Osteocyte (in vitro differentiated cells): ENCODE measurements around the gene FOXC1. TPM values are rescaled to one million over a fixed set of nuclear protein-coding genes. Genes with fewer than 3 reads are reported as not detected.

Source experiments
- DNase-seq: peaks from one replicate; pipeline ENCODE4 v3.0.0; 2021; ENCODE audit warnings: mixed read lengths; ENCODE audit not compliant: unreplicated experiment; ENCODE audit errors: extremely low spot score
- H3K27ac Mint-ChIP-seq: one replicate; pipeline ENCODE4 v1.8.0; 2021; ENCODE audit warnings: mild to moderate bottlenecking, mixed read lengths; ENCODE audit not compliant: unreplicated experiment
- H3K27me3 Mint-ChIP-seq: one replicate; pipeline ENCODE4 v1.8.0; 2021; ENCODE audit warnings: mixed read lengths; ENCODE audit not compliant: unreplicated experiment
- H3K36me3 Mint-ChIP-seq: one replicate; pipeline ENCODE4 v1.8.0; 2021; ENCODE audit warnings: mixed read lengths; ENCODE audit not compliant: unreplicated experiment
- H3K4me1 Mint-ChIP-seq: one replicate; pipeline ENCODE4 v1.8.0; 2021; ENCODE audit warnings: mixed read lengths; ENCODE audit not compliant: unreplicated experiment
- H3K4me3 Mint-ChIP-seq: one replicate; pipeline ENCODE4 v1.8.0; 2021; ENCODE audit warnings: mild to moderate bottlenecking, moderate library complexity, mixed read lengths; ENCODE audit not compliant: unreplicated experiment
- H3K9me3 Mint-ChIP-seq: one replicate; pipeline ENCODE4 v1.8.0; 2021; ENCODE audit warnings: mixed read lengths; ENCODE audit not compliant: unreplicated experiment
- total RNA-seq: library from RNA; stranded (reverse); gene quantifications from 2 replicates; pipeline ENCODE4 v1.2.1, GENCODE V29; 2021
- TF ChIP-seq, protein P1 (sequence below): fragments of 200-600 bp; sonication (generic); IDR thresholded peaks from 2 replicates; pipeline ENCODE4 v1.5.0; 2021; ENCODE audit warnings: antibody characterized with exemption, mild to moderate bottlenecking, moderate library complexity

FOXC1 gene
- total RNA-seq, 1 donor from 2014 or later = 106 TPM

GRCh38 chr6:1605893-1606779 lies 3.6 kb upstream of the FOXC1 start:
- H3K27ac Mint-ChIP-seq = peak overlapping the region; percentile 89
- H3K9me3 Mint-ChIP-seq = no peaks in the 10 kb centered on the region
- no peak for DNase-seq
- H3K27me3 Mint-ChIP-seq = no peaks in the 10 kb centered on the region
- TF ChIP-seq, protein P1, sequence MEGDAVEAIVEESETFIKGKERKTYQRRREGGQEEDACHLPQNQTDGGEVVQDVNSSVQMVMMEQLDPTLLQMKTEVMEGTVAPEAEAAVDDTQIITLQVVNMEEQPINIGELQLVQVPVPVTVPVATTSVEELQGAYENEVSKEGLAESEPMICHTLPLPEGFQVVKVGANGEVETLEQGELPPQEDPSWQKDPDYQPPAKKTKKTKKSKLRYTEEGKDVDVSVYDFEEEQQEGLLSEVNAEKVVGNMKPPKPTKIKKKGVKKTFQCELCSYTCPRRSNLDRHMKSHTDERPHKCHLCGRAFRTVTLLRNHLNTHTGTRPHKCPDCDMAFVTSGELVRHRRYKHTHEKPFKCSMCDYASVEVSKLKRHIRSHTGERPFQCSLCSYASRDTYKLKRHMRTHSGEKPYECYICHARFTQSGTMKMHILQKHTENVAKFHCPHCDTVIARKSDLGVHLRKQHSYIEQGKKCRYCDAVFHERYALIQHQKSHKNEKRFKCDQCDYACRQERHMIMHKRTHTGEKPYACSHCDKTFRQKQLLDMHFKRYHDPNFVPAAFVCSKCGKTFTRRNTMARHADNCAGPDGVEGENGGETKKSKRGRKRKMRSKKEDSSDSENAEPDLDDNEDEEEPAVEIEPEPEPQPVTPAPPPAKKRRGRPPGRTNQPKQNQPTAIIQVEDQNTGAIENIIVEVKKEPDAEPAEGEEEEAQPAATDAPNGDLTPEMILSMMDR = no peak
- H3K36me3 Mint-ChIP-seq = peaks cover 3% of the 10 kb centered on the region
- H3K4me3 Mint-ChIP-seq = peak overlapping the region; percentile 84
- H3K4me1 Mint-ChIP-seq = peaks cover 36% of the 10 kb centered on the region

- no peak for DNase-seq
- H3K27me3 Mint-ChIP-seq = no peaks in the 10 kb centered on the region
- peaks cover 36% of the 10 kb centered on the region for H3K4me1 Mint-ChIP-seq
- TF ChIP-seq, protein P1 = no peak
- H3K9me3 Mint-ChIP-seq = no peaks in the 10 kb centered on the region
- H3K4me3 Mint-ChIP-seq = peak overlapping the region; percentile 84
- H3K36me3 Mint-ChIP-seq = peaks cover 5% of the 10 kb centered on the region
- peak overlapping the region; percentile 89 for H3K27ac Mint-ChIP-seq
Measured at GRCh38 chr6:1606780-1607515, 2.8 kb upstream of the FOXC1 start.

- H3K27ac Mint-ChIP-seq = peak overlapping the region; percentile 89
Measured at GRCh38 chr6:1607516-1608221, 2.0 kb upstream of the FOXC1 start.

GRCh38 chr6:1608222-1609040 lies 1.3 kb upstream of the FOXC1 start:
- TF ChIP-seq, protein P1 = no peak
- Mint-ChIP-seq H3K27ac (peak overlapping the region; percentile 89), H3K9me3 (no peaks in the 10 kb centered on the region), H3K4me3 (peak overlapping the region; percentile 84), H3K4me1 (peaks cover 36% of the 10 kb centered on the region), H3K36me3 (peaks cover 20% of the 10 kb centered on the region), H3K27me3 (no peaks in the 10 kb centered on the region)
- DNase-seq = no peak

More at GRCh38 chr6:1607516-1608221, 2.0 kb upstream of the FOXC1 start:
- peaks cover 12% of the 10 kb centered on the region for H3K36me3 Mint-ChIP-seq
- DNase-seq = no peak
- no peaks in the 10 kb centered on the region for H3K9me3 Mint-ChIP-seq
- H3K27me3 Mint-ChIP-seq = no peaks in the 10 kb centered on the region
- TF ChIP-seq, protein P1 = no peak
- H3K4me3 Mint-ChIP-seq = peak overlapping the region; percentile 84
- peaks cover 36% of the 10 kb centered on the region for H3K4me1 Mint-ChIP-seq
